DMS153 (cell line): Measurements from ENCODE around the gene ACOT12.
"Not testable (repeated sequence)": the region's sequence is repeated elsewhere in the genome, so short reads cannot be mapped to it uniquely, and the experiment has no call there.

Source experiments
- DNase-seq: peaks from one replicate; lab custom pipeline; 2025; lab: John Stamatoyannopoulos, UW

ACOT12 gene

GRCh38 chr5:81393783-81394718 is at the start of gene ACOT12:
TSS of gene ACOT12 (minus strand) at chr5:81394134. CDS start at chr5:81394114, 20 bp downstream.
- no peak for DNase-seq

- no peak for DNase-seq
Observed at GRCh38 chr5:81435023-81435422, 41.1 kb upstream of the ACOT12 start.

DNA sequence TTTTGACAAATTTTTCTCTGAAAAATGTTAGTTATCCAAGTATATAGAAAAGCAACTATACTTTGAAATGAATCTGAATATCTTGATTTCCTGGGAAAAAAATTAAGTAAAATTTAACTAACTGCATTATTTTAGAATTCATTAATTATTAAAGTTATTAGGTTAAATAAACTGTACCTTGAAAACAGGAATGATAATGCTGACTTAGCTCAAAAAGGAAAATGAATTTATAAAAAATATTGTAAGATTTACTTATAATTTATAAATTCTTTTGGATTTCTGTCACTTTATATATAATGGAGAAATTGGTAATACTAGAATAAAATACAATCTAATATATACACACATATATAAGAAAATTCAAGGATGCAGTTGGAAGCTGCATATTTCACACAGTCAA is 36.1 kb upstream of the ACOT12 start:
- DNase-seq, result no peak

GRCh38 chr5:81429363-81429762 is 35.4 kb upstream of the ACOT12 start:
- no peak for DNase-seq

GRCh38 chr5:81428861-81429260 is 34.9 kb upstream of the ACOT12 start:
- DNase-seq, result no peak

DNA sequence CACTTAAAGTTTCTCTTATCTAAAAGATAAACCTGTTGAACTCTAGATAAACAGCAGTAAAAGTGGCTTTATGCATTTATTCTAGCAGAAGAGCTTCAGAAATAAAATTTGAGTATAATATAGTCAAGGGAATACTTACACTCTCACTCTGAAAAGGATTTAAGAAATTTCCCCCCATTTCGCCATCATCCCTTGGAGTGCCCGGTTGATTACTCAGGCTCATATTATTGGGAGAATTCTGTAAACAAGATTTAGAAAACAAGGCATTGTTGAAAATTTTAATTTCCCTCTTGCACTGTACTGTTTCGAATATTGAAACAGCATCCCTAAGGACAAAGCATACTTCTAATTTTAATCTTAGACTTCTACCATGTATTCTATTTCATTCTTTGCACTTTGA is 34.5 kb upstream of the ACOT12 start:
- no peak for DNase-seq

- DNase-seq, result no peak
Observed at GRCh38 chr5:81427566-81427965, 33.6 kb upstream of the ACOT12 start.

DNA sequence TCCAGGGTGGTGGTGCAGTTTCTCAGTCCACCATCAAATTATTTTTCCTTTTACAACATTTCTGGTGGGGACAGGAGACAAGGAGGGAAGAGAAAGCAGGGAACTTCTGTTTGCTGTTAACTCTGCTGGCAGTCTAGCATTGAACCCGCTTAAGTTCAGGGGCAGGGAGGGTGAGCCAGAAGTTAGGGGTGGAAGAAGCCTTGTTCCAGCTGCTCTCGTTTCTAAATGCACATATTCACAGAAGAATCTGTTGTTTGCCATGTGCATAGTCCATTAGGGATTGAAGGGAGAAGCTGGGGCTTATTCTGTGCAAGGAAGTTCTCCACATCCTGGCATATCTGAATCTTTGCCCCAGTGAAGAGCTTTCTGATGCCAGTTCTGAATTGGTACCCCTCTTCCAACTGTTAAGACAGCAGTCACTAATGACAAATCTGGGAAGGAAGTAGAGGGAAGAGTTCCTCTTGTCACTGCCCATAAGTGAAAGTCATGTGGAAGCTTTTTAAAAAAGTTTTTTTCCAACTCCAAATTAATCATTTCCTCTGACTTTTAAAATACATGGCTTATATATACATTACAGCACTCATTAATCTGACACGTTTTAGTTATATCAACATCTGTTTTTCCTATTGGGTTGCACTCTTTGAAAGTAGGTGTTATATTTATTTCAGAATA is 32.6 kb upstream of the ACOT12 start:
- no peak for DNase-seq

- no peak for DNase-seq
Observed at GRCh38 chr5:81425569-81425968, 31.6 kb upstream of the ACOT12 start.

GRCh38 chr5:81424728-81425127 is 30.8 kb upstream of the ACOT12 start:
- DNase-seq, result no peak

DNA sequence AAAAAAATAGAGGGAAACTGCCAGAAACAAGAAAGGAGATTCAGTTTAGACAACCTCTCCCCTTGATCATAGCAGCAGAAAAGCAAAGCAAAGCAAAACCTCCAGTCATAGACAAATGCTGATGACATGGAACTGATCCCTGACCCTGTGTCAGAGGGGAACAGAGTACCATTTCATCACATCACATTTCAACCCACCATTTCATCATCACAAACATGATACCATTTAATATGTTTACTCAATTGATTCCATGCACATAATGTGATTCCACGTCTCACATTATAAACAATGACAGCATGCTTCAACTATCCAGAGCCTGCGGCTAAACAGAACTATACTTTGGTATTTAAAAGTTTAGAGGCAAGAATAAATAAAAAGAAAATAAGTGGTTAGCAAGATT is 28.7 kb upstream of the ACOT12 start:
- no peak for DNase-seq

- no peak for DNase-seq
Observed at GRCh38 chr5:81420039-81420667, 26.2 kb upstream of the ACOT12 start.

- no peak for DNase-seq
Observed at GRCh38 chr5:81418606-81419005, 24.7 kb upstream of the ACOT12 start.

- DNase-seq, result no peak
Observed at GRCh38 chr5:81417052-81417451, 23.1 kb upstream of the ACOT12 start.

- no peak for DNase-seq
Observed at GRCh38 chr5:81409896-81410295, 16.0 kb upstream of the ACOT12 start.

DNA sequence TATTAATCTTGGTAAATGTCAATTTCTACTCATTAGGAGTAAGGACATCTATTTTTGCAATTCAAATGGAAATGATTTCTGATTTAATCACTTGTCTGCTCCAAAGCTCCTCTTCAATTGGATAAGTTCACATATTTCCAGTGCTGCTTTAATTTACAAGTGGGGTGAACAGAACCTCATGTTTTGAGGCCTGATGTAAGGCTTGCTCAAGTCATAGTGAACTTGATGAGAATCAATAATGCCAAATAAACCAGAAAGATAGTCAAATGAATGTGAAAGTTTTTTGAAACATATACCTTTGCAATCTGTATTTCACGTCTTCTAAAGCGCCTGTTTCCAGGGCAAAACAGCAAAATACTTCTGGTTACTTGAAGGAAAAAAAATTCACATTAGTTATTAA is 15.4 kb upstream of the ACOT12 start:
- no peak for DNase-seq

DNA sequence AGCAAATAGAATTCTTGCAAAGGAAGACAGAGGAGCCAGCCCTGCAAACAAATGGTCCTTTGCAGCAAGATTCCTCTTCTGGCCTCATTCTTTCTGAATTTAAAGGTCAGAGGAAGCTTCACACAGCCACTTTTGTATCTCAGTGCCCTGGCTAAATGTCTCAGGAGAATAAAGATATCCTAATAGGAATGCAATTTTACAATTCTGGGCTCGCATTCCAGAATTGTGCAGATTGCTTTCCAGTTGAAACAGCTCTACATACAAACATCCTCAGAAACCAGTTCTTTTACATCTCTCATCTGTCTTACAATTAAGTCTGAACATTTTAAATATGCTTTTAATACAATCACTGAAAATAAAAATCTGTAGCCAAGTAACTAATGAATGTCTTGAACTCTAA is 14.6 kb upstream of the ACOT12 start:
- DNase-seq, result no peak

DNA sequence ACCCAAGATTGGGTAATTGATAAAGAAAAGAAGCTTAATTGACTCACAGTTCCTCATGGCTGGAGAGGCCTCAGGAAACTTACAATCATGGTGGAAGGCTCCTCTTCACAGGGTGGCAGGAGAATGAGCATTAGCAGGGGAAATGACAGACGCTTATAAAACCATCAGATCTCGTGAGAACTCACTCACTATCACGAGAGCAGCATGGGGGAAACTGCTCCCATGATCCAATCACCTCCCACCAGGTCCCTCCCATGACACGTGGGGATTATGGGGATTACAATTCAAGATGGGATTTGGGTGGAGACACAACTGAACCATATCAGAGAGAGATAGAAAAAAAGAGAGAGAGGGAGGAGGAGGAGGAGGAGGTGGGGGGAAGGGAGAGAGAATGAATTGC is 13.9 kb upstream of the ACOT12 start:
- DNase-seq, result not testable (repeated sequence)

DNA sequence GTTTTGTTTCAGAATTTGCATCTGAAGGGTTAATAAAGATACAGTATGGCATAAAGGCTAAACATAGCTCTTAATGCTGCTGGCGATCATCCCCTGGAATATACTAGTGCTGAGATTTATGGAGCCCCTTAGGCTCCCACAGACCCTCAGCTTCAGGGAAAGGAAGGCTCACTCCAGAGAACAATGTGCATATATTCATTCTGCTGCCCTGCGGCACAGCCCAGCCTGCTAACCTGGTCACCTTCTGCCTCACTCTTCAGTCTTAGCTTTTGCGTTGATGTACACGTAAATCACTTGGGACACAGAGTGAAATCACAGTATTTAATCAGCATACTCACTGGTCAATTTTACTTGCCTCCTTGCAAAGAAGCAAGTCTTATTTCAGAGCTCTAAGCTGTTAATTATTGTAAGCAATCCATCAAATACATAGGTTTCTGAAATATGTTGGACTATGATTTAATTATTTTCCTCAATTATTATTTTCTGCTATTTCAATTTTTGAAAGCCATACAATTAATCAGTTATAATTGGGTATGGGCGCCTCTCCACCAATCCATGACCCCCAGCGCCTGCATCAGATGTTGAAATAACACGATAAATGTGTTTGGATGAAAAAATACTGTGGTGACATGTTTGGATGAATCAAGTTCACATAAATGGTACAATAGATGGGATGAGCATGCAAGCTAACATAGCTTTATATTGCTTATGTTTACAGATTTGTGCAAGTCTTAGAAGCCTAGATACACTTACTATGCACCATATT is 11.4 kb upstream of the ACOT12 start:
- no peak for DNase-seq

DNA sequence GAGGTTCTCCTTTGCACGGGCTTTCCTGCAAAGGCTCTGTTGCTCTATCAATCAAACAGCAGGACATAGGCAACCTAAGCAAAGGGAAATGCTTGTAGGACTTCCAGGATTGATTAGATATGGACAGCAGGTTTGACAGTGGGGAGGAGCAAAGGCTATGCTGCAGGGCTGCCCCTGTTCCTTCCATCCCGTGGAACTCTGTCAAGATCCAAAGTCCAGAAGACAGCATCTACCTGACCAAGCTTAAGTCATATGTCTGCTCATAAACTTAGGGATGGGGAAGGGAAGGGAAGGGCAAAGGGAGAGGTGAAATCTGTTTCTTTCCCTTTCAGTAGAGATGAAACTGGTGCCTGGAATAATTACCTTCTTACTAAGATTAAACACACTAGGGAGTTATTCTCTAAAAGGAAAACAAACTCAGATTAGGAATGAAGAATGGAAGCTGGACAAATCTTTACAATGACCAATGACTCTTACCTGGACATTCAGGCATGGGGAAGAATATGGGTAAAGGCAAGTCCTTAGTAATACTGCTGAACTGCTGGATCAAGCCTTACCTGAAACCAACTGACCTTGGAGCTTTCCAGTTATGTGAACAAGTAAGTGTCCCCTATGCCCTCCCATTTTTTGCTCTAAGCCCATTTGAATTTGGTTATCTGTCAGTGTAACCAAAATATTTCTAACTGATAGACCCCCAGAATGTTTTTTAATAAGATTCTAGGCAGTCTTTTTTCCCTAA is 8.4 kb upstream of the ACOT12 start:
- no peak for DNase-seq

DNA sequence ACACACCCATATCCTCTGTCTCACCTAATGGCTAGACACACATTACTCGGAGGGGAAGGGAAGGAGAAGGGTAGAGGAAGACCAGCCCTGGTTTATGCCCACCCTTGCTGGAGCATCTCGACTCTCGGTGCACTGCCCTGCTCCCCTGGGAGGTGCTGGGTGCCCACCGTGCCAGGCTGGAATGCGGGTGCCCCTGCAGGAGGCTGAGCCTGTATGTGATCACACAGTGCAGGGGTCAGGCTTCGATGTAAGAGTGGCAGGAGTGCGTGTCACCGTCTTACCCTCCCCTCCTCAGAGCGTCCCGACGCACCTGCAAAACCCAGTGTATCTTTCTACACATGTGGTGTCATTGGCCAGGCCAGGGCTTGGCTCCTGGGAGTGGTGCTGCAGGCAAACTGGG is 7.3 kb upstream of the ACOT12 start:
- DNase-seq, result no peak
